GM21360 (cell line): ENCODE results near the gene ZNF101.

ENCODE experiments used
- ATAC-seq: cut with Tn5 transposase; IDR thresholded peaks from one replicate; pipeline ENCODE4 v1.9.1; 2021; ENCODE audit warnings: mild to moderate bottlenecking, moderate library complexity; ENCODE audit not compliant: unreplicated experiment

The ZNF101 gene

DNA sequence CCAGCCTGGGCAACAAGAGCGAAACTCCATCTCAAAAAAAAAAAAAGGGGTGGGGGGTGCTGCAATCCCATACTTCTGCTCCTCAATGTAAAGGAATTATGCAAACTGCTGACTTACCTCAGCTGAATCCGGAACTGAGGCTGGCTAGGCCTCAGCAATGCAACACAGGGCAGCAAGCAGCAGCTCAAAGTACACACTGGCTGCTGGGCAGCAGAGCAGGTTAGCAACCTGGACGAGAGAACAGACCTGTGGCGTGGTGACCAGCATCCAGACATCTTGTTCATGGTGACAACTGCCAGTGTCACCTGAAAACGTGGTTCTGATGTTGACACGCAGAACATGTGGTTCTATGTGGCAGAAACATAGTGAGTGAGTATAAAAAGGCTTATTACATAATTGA is 36.2 kb downstream of the ZNF101 start:
- ATAC-seq = no peak

DNA sequence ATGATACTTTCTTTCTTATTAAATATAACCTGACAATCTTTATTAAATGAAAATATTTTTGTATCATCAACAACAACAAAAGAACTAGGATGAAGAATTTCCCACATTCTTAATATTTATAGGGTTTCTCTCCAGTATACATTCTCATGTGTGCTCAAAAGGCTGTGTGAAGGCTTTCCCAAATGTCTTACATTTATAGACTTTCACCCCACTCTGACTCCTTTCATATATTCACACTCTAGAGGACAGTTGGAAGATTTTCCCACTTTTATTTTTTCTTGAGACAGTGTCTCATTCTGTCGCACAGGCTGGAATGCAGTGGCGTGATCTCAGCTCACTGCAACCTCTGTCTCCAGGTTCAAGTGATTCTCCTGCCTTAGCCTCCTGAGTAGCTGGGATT is 41.9 kb downstream of the ZNF101 start:
- no peak for ATAC-seq

DNA sequence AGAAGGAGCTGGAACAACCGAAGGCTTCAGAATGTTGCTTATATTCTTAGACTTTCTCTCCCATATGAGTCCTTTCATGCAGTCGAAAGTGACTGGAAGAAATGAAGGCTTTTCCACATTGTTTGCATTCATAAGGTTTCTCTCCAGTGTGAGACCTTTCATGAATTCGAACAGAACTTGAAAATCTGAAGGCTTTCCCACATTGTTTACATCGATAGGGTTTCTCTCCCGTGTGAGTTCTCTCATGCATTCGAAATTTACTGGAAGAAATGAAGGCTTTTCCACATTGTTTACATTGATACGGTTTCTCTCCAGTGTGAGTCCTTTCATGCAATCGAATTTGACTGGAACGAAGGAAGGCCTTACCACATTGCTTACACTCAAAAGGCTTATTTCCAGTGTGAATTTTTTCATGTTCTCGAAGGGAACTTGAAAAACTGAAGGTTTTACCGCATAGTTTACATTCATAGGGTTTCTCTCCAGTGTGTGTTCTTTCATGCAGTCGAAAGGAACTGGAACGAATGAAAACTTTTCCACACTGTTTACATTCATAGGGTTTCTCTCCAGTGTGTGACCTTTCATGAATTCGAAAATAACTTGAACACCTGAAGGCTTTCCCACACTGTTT is 42.8 kb downstream of the ZNF101 start:
- no peak for ATAC-seq

DNA sequence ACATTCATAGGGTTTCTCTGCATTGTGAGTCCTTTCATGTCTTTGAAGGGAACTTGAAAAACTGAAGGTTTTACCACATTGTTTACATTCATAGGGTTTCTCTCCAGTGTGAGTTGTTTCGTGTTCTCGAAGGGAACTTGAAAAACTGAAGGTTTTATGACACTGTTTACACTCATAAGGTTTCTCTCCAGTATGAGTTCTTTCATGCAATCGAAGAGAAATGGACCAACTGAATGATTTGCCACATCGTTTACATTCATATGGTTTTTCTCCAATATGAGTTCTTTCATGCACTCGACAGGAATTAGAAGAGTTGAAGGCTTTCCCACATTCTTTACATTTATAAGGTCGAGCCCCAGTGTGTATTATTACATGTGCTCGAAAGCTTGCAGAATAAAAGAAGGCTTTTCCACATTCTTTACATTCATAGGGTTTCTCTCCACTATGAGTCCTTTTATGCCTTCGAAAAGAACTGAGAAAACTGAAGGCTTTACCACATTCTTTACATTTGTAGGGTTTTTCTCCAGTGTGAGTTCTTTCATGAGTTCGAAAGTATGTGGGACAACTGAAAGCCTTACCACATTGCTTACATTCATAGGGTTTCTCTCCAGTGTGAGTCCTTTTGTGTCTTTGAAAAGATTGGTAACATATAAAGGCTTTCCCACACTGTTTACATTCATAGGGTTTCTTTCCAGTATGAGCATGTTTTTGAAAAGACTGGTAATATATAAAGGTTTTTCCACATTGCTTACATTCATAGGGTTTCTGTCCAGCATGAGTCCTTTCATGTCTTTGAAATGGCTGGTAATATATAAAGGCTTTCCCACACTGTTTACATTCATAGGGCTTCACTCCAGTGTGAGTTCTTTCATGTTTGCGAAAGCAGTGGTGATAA is 43.5 kb downstream of the ZNF101 start:
- ATAC-seq = no peak

DNA sequence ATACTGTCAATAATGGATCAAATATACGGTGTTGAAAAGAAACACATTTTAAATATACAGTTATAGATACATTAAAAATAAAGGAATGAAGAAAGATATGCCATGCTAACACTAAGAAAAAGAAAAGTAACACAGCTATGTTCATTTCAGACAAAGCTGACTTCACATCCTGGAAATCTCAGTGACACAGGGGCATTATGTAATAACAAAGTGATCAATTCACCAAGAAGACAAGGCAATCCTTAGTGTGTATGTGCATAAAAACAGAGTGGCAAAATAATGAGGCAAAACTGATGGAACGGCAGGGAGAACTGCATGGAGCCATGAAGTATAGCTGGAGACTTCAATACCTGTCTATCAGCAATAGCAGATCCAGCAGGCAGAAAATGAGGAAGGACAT is 51.2 kb downstream of the ZNF101 start:
- ATAC-seq = no peak

DNA sequence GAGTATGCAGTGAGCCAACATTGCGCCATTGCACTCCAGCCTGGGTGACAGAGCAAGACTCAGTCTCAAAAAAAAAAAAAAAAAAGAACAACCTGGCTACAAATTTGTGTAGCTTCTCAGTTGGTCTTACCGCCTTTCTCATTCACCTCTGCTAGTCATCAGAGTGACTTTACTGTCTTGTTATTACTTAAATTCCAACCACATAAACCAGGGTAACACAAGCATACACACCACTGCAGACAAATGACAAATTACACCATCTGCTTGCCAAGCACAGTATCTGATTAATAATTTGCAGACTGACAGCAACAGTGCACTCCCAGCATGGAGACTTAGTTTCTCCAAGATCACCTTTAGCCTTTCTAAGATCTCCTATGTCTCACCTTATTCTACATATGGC is 53.3 kb downstream of the ZNF101 start:
- no peak for ATAC-seq

DNA sequence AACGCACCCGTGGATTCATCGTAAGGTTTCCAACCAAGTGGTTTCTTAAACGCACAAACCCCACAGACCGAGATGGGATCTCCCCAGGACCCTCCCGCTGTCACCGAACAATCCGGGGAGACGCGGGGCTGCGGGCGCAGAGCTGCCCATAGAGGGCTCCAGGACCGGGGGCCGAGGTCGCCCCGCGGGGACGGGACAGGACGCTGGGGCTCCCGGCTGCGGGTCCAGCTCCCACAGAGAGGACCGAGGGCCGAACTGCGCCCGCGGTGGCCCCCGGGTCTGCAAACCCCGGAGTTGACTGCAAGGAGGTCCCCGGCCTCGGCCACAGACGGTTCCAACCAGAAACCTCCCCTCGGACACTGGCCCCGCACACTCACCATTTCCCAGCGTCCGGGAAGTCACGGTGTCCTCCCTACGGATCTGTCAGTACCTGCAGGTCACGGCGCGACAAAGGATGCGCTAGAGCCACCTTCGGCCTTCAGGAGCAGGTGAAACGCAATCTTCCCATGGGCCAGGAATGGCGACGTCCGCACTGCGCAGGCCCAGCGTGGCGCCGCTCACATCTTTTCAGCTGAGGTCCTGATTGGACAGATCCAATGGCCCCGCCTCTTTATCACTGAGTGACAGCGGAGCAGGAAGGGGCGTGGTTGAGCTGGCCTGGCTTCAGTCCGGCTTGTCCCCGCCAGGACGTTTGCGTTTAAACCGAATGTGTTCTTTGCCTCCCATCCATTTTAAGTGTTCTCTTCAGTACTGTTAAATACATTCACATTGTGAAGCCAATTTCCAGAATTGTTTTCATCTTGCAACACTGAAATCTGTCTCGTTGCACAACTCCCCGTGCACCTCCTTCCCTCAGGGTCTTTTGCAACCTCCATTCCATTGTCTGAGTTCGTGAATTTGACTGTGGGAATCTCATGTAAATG is 64.2 kb downstream of the ZNF101 start, which contains the start of gene ZNF14:
Gene ZNF14 (minus strand): TSS at position 534 of the 923 bp plus-strand sequence. CDS start 154 bp downstream, at position 380.
- ATAC-seq = peak; percentile 99
